NCI-H1694 treated with DMSO at 0.1 percent for 48 hours (cell line): ENCODE data around the gene NRM.
A peak's percentile ranks its signal among the peaks of the same experiment; 100 is the strongest.
"Not testable (repeated sequence)": the region's sequence is repeated elsewhere in the genome, so short reads cannot be mapped to it uniquely, and the experiment has no call there.

Experiments used
- DNase-seq: peaks from one replicate; lab custom pipeline; 2025; lab: John Stamatoyannopoulos, UW

Gene NRM

DNA sequence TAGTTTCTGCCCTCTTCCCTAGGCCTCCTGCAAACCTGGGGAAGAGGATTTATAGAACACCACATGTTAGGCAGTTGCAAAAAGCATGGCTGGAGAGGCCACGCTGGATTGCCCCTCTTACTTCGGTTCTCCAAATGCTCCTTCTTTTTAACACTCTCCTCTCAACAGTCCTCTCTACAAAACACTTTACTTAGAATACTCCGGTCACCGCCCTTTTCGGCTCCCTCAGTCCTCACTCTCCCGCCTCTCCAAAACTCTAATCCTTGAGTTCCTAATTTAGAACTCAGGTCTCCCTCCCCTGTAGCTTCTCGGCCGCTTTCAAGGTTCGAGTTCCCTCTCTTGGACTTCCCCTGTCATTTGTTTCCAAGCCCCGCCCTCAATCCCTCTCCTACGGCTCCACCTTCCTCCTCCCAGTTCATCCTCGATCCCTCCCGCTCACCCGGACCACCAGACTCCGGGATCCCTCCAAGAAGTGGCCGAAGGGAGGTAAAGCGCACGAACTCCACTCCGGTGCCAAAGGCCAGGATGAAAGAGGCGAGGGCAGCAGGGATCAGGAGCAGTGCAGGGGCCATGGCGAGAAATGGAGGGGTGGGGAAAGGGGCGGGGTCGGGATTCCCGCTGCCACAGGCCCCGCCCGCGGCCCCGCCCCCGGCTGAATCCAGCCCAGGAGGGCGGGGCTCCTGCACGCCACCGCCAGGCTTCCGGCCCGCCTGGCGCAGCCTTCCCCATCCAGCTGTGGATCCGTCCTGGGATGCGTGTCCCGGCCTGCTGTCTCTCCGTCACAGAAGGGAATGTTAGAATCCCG is at the start of gene NRM:
TSS of gene NRM (minus strand) at position 582 of the 805 bp plus-strand sequence. CDS start at position 572, 10 bp downstream.
- peak; percentile 80 for DNase-seq

DNA sequence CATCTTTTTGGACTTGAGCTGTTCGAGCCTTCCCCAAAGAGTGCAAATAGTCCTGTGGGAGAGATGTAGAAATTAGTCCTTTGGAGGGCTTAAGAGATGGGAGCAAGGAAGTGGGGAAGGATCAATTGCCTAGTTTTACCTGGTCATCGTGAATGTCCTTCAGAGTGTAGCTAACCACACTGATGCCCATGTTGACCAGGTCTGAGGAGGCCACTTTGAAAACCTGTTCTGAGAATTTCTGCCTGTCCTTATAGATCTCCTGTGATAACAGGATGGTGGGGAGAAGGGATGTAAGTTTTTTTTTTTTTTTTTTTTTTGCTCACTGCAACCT is 49.7 kb upstream of the NRM start:
- DNase-seq = no peak

DNA sequence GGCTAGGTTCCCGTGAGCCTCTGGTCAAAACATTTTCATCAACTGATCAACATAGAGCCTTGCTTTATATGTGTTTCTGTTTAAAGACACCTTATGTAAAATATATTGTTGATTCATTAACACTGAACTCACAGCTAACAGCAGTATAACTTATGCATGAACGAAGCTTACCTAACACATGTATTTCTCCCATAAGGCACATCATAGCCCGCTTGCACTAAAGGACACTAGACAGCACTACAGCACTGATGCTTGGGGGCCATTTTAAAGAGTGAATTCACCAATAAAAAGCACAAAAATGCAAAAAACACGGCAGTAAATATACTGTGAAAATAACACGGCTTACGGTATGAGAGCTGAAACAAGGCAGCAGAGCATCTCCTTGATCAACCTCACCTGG is 47.7 kb upstream of the NRM start:
- no peak for DNase-seq

GRCh38 chr6:30735668-30736314 is 45.0 kb upstream of the NRM start:
- no peak for DNase-seq

DNA sequence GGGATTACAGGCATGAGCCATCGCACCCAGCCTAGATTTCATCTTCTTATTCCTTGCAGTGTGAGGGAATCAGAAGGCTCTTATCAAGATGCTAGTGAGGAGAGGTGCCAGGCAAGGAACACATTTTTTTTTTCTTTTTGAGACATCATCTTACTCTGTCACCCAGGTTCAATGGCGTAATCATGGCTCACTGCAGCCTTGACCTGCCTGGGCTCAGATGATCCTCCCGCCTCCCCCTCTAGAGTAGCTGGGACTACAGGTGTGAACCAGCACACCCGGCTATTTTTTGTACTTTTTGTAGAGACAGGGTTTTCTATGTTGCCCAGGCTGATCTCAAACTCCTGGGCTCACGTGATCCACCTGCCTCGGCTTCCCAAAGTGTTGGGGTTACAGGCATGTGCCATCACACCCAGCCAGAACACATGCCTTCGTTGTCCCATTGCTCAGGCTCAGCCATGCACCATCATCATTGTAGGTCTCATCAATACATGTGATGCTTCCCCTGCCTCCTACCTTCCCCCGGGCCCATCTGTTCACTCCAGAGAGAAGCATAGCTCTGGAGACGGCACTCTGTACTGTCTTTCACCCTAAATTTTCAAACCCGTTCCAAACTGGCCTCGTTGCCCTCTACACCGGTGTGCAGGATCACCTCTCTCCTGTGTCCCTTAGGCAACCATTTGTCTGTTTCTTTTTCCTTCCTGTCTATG is 41.6 kb upstream of the NRM start:
- DNase-seq = no peak

DNA sequence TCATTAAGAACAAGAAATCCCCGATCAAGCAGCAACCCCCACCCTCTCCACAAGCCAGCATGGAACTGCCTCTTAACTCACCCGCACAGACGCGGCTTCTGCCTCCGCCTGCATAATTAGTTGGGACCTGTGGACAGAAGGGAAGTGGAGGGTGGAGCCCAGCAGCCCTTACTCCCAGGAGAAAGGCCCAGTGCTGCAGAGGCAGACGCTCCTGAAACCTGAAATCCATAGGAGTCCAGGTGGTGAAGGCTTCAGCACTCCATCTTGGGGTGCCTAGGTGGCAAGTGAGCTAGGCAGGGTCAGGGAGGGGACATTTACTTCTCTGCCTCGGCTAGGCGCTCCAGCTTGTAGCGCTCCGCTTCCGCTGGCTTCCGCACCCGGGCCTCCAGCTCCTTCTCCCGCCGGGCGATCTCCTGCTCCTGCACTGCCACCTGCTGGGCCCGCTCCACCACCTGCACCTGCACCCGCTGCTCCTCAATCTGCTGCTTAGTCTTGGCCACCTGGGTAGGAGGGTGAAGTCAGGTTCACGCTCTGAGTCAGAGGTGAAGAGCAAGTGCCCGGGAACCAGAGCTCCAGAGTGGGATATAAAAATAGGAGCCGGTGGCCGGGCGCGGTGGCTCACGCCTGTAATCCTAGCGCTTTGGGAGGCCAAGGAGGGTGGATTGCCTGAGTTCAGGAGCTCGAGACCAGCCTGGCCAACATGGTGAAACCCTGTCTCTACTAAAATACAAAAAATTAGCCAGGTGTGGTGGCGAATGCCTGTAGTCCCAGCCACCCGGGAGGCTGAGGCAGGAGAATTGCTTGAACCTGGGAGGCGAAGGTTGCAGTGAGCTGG is 40.0 kb upstream of the NRM start:
- DNase-seq = peak; percentile 59

GRCh38 chr6:30727920-30728553 is 37.3 kb upstream of the NRM start:
- DNase-seq = no peak

DNA sequence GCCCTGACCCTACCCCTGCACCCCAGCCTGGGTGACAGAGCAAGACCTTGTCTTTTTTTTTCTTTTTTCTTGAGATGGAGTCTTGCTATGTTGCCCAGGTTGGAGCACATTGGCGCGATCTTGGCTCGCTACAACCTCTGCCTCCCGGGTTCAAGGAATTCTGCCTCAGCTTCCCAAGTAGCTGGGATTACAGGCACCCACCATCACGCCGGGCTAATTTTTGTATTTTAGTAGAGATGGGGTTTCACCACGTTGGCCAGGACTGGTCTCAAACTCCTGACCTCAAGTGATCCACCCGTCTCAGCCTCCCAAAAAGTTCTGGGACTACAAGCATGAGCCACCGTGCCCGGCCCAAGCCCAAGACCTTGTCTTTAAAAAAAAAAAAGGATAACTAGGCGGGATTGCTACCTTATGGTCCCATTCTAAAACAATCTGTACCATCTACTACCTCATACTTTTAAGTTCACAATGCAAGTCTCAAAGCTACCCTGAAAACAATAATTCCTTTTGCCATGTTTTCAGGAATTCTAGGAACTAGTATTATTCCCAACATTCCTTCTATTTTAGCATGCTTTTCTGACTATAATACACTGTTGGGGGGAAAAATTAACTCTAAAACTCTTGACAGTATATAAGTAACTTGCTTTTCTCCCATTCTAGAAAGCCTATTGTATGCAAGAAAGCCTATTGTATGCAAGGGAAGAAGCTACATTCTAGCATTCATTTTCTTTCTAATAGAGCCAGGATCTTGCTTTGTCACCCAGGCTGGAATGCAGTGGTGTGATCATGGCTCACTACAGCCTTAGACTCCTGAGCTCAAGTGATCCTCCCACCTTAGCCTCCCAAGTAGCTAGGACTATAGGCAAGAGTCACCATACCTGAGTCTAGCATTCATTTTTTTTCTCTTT is 36.0 kb upstream of the NRM start:
- no peak for DNase-seq

GRCh38 chr6:30725713-30726505 is 35.1 kb upstream of the NRM start:
- no peak for DNase-seq

DNA sequence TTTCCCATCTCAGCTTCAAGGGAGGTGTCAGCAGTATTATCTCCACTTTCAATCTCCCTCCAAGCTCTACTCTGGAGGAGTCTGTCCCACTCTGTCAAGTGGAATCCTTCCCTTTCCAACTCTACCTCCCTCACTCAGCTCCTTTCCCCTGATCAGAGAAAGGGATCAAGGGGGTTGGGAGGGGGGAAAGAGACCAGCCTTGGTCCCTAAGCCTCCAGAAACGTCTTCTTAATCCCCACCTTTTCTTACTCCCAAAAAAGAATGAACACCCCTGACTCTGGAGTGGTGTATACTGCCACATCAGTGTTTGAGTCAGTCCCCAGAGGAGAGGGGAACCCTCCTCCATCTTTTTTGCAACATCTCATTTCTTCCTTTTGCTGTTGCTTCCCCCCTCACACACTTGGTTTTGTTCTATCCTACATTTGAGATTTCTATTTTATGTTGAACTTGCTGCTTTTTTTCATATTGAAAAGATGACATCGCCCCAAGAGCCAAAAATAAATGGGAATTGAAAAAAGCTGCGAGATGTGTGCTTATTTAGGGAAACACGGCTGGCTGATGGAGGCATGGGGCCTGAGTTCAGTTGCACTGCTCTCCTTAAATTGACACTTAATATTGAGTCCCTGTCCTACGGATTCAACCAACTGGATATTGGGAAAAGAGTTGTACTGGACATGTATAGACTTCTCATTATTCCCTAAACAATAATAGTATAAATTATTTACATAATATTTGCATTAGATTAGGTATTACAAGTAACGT is 34.3 kb upstream of the NRM start:
- DNase-seq = no peak

DNA sequence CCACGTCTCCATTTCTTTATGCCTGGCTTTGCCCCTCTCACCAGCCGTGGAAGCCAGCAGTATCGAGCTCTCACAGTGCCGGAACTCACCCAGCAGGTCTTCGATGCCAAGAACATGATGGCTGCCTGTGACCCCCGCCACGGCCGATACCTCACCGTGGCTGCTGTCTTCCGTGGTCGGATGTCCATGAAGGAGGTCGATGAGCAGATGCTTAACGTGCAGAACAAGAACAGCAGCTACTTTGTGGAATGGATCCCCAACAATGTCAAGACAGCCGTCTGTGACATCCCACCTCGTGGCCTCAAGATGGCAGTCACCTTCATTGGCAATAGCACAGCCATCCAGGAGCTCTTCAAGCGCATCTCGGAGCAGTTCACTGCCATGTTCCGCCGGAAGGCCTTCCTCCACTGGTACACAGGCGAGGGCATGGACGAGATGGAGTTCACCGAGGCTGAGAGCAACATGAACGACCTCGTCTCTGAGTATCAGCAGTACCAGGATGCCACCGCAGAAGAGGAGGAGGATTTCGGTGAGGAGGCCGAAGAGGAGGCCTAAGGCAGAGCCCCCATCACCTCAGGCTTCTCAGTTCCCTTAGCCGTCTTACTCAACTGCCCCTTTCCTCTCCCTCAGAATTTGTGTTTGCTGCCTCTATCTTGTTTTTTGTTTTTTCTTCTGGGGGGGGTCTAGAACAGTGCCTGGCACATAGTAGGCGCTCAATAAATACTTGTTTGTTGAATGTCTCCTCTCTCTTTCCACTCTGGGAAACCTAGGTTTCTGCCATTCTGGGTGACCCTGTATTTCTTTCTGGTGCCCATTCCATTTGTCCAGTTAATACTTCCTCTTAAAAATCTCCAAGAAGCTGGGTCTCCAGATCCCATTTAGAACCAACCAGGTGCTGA is 33.3 kb upstream of the NRM start:
- DNase-seq = not testable (repeated sequence)

DNA sequence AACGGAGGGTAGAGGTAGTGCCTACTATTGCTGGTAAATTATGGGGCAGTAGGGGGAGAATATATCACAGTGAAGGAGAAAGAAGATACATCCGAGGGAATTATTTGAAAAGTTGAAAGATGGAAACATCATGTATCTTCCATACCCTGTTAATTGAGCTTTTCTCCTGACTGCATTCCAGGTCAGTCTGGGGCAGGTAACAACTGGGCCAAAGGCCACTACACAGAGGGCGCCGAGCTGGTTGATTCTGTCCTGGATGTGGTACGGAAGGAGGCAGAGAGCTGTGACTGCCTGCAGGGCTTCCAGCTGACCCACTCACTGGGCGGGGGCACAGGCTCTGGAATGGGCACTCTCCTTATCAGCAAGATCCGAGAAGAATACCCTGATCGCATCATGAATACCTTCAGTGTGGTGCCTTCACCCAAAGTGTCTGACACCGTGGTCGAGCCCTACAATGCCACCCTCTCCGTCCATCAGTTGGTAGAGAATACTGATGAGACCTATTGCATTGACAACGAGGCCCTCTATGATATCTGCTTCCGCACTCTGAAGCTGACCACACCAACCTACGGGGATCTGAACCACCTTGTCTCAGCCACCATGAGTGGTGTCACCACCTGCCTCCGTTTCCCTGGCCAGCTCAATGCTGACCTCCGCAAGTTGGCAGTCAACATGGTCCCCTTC is 32.5 kb upstream of the NRM start:
- not testable (repeated sequence) for DNase-seq

- DNase-seq = peak; percentile 48
Measured at GRCh38 chr6:30722280-30723112, 31.7 kb upstream of the NRM start.

DNA sequence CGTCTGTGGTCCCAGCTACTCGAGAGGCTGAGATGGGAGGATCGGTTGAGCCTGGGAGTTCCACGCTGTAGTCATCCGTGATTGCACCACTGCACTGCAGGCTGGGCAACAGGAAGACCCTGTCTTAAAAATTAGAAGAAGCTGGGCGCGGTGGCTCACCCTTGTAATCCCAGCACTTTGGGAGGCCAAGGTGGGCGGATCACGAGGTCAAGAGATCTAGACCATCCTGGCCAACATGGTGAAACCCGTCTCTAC is 31.2 kb upstream of the NRM start:
- DNase-seq = not testable (repeated sequence)

DNA sequence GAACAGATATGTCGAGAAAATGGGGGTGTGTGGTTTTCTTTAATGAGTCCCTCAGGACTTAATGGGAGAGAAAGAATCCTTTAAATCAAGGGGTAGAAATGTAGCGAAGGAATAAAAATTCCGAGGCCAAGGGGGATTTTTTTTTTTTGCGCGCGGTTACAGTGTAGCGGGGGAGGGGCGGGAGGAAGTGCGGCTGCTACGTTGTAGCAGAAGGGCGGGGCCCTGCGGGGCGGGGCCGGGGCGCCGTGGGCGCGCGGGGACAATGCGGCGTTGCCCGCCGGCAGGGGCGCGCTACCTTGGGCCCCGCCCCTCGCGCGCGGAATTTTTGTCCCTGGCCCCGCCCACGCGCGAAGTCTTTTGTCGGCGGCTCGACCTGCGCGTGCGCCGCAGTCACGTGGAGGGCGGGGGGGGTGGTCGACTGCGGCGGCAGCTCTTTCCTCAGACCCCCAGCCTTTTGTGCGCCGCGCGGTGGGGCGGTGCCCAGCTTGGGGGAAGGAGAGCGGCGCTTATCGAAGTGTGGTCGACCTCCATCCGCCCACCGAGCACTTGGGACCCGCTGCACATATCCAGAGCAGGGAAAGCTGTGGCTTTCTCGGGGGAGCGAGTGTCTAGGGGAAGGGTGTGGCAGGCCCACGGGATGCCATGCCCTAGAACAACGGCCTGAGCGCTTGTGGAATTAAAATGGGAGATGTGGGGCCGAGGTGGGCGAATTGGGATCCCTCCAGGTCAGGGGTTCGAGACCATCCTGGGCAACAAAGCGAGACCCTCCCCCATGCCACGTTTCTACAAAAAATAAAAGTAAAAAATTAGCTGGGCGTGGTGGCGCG is 30.6 kb upstream of the NRM start:
- peak; percentile 70 for DNase-seq

DNA sequence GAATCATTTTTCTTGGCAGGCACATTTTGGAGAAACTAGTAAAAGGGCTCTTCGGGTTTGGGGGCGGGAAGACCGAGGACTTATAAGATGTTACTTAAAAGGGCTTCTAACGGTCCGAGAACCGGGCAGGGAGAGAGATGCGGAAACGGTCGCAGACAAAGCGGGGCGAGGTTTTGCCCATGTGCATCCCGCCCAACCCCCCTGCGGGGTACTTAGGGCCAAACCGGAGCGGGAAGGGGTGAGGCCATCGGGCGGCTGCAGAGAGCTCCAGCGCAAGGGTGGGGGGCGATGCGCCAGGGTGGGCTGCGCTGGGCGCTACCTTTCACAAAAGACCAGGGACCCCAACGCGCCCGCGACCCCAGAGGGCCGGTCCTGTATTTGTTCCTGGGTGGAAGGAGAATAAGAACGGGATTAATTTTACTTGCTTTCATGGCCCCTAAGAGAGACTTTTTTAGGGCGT is 30.0 kb upstream of the NRM start:
- DNase-seq = no peak
